Measurements from ENCODE around the gene PTGER1.
A peak's percentile ranks its signal among the peaks of the same experiment; 100 is the strongest.

The PTGER1 gene, protein sequence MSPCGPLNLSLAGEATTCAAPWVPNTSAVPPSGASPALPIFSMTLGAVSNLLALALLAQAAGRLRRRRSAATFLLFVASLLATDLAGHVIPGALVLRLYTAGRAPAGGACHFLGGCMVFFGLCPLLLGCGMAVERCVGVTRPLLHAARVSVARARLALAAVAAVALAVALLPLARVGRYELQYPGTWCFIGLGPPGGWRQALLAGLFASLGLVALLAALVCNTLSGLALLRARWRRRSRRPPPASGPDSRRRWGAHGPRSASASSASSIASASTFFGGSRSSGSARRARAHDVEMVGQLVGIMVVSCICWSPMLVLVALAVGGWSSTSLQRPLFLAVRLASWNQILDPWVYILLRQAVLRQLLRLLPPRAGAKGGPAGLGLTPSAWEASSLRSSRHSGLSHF

DNA sequence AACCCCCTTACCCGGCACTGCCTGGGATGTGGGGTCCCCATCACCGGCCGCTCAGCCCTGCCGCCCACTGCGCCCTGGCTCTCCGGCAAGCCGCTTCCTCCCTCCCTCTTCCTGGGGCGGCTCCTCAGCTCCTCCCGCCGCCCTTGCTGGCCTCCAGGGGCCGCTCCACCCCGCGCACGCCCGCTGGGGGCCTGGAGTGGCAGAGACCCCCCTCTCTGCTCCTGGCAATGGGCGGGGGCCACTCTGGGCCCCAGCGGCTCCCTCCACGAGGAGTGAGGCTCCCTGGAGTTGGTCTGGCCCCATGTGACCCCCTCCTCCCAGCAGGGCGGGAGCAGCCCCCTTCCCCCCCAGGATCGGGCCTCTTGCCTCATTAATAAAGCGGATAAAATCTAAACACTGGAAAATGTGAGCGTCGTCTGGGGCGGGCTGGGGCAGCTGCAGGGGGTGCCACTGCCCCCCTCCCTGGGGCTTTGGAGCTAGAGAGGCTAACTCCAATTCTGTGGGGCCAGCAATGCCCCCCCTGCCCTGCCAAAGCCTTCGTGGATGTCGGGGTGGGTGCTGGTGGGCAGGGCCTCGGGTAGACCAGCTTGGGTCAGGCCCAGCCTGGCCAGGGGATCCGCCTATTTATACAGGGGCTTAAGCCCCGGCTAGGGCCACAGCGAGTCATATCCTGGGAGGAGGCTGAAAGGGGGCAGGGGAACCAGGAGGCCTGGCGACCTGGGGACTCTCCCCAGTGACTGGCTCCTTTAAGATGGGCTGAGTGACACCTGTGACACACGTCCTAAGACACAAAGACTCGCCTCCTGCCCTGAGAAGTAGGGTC lies at the start of gene PTGER1:
TSS of gene PTGER1 (minus strand) at position 104 of the 823 bp plus-strand sequence. CDS start 1,034 bp downstream, outside the sequence.
- no peaks in the 10 kb centered on the region for H3K9me3 ChIP-seq (ENCODE audit: control insufficient read depth, insufficient read depth, low read length)
- no peaks in the 10 kb centered on the region for H3F3A ChIP-seq (ENCODE audit: control insufficient read depth, insufficient read depth)
- H3K27ac ChIP-seq (ENCODE audit: low read depth, low read length) = no peak within 1 kb of the TSS
- H3K9me2 ChIP-seq (replicated peaks; ENCODE audit: control insufficient read depth, low read length) = no peaks in the 10 kb centered on the region
- peaks cover 26% of the 10 kb centered on the region for H3K4me1 ChIP-seq (ENCODE audit: control insufficient read depth, low read length)
- TF ChIP-seq, protein P1, sequence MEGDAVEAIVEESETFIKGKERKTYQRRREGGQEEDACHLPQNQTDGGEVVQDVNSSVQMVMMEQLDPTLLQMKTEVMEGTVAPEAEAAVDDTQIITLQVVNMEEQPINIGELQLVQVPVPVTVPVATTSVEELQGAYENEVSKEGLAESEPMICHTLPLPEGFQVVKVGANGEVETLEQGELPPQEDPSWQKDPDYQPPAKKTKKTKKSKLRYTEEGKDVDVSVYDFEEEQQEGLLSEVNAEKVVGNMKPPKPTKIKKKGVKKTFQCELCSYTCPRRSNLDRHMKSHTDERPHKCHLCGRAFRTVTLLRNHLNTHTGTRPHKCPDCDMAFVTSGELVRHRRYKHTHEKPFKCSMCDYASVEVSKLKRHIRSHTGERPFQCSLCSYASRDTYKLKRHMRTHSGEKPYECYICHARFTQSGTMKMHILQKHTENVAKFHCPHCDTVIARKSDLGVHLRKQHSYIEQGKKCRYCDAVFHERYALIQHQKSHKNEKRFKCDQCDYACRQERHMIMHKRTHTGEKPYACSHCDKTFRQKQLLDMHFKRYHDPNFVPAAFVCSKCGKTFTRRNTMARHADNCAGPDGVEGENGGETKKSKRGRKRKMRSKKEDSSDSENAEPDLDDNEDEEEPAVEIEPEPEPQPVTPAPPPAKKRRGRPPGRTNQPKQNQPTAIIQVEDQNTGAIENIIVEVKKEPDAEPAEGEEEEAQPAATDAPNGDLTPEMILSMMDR (IDR thresholded peaks at IDR 0.05; ENCODE audit: low read depth, low read length, poor library complexity, severe bottlenecking) = peak; percentile 52
- TF ChIP-seq EZH2phosphoT487 (IDR thresholded peaks at IDR 0.05; ENCODE audit: borderline replicate concordance, low read length) = no peak
- H4K20me1 ChIP-seq (ENCODE audit: control insufficient read depth, insufficient read depth, low read depth, low read length) = no peaks in the 10 kb centered on the region; the same call in 1 of the 2 replicates
- peak within 1 kb of the TSS; percentile 42 for H3K4me2 ChIP-seq (ENCODE audit: low read length)
- H3K36me3 ChIP-seq (ENCODE audit: control insufficient read depth, low read length) = peaks cover 8% of the 10 kb centered on the region
- H3K4me3 ChIP-seq (ENCODE audit: low read length) = peak within 1 kb of the TSS; percentile 22; the same call in 1 of the 2 replicates
- H3K79me2 ChIP-seq (ENCODE audit: control insufficient read depth, low read length) = no peaks in the 10 kb centered on the region
- H3K27me3 ChIP-seq (ENCODE audit: control insufficient read depth, low read length) = peaks cover 8% of the 10 kb centered on the region; the same call in 1 of the 2 replicates

DNA sequence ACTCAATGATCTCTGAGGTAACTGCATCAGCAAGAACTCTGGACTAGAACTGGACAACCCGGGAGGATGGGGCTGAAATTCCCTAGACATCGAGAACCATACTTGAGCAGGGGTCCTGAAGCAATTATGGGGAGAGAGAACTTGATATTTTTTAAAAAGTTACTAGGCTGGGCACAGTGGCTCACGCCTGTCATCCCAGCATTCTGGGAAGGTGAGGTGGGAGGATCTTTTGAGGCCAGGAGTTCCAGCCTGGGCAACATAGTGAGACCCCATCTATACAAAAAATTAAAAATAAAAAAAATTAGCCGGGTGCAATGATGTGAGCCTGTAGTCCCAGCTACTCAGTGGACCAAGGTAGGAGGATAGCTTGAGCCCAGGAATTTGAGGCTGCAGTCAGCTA lies 45.4 kb upstream of the PTGER1 start:
- H3K9me2 ChIP-seq (replicated peaks; ENCODE audit: control insufficient read depth, low read length) = no peaks in the 10 kb centered on the region
- no peak overlapping the region for H3K4me3 ChIP-seq (ENCODE audit: low read length)
- H3K27ac ChIP-seq (ENCODE audit: low read depth, low read length) = no peak overlapping the region
- H3K4me2 ChIP-seq (ENCODE audit: low read length) = no peak overlapping the region
- H3F3A ChIP-seq (ENCODE audit: control insufficient read depth, insufficient read depth) = peaks cover 15% of the 10 kb centered on the region
- TF ChIP-seq, protein P1 (IDR thresholded peaks at IDR 0.05; ENCODE audit: low read depth, low read length, poor library complexity, severe bottlenecking) = no peak
- no peak for TF ChIP-seq EZH2phosphoT487 (IDR thresholded peaks at IDR 0.05; ENCODE audit: borderline replicate concordance, low read length)
- peaks cover 24% of the 10 kb centered on the region for H3K36me3 ChIP-seq (ENCODE audit: control insufficient read depth, low read length)
- no peaks in the 10 kb centered on the region for H3K27me3 ChIP-seq (ENCODE audit: control insufficient read depth, low read length)
- peaks cover 20% of the 10 kb centered on the region for H4K20me1 ChIP-seq (ENCODE audit: control insufficient read depth, insufficient read depth, low read depth, low read length)
- H3K9me3 ChIP-seq (ENCODE audit: control insufficient read depth, insufficient read depth, low read length) = no peaks in the 10 kb centered on the region
- H3K79me2 ChIP-seq (ENCODE audit: control insufficient read depth, low read length) = peaks cover 27% of the 10 kb centered on the region
- peaks cover 55% of the 10 kb centered on the region for H3K4me1 ChIP-seq (ENCODE audit: control insufficient read depth, low read length)

DNA sequence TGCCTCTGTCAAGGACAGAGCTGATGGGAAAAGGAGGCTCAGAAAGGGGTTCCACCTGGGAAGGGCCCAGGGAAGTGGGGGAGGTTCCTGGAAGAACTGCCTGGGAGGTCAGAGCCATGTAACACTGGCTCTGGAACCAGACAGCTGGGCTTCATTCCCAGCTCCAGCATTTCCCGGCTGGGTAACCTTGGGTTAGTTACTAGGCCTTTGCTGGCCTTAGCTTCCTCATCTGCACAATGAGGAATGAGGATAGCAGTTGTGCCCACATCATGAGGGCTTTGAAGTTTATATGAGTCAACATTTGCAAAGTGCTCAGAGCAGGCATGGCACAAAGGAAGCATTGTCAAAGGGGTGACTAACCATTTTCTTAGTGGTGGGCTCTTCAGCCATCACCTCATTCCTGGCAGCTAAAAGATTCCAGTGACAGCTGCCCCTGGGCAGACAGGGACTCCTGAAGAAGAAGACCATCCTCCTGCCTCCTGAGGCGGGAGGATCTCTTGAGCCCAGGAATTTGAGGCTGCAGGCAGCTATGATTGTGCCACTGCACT lies 44.8 kb upstream of the PTGER1 start:
- Histone ChIP-seq H3K79me2 (ENCODE audit: control insufficient read depth, low read length) (peaks cover 31% of the 10 kb centered on the region), H3K4me3 (ENCODE audit: low read length) (no peak overlapping the region), H3K4me1 (ENCODE audit: control insufficient read depth, low read length) (peaks cover 60% of the 10 kb centered on the region), H3K36me3 (ENCODE audit: control insufficient read depth, low read length) (peaks cover 30% of the 10 kb centered on the region), H4K20me1 (ENCODE audit: control insufficient read depth, insufficient read depth, low read depth, low read length) (peaks cover 24% of the 10 kb centered on the region), H3K27me3 (ENCODE audit: control insufficient read depth, low read length) (no peaks in the 10 kb centered on the region), H3F3A (ENCODE audit: control insufficient read depth, insufficient read depth) (peaks cover 11% of the 10 kb centered on the region), H3K27ac (ENCODE audit: low read depth, low read length) (0 out of 2 replicates have a peak overlapping the region, but pooled peaks have one; percentile 7), H3K9me2 (replicated peaks; ENCODE audit: control insufficient read depth, low read length) (no peaks in the 10 kb centered on the region), H3K4me2 (ENCODE audit: low read length) (no peak overlapping the region), H3K9me3 (ENCODE audit: control insufficient read depth, insufficient read depth, low read length) (no peaks in the 10 kb centered on the region)
- TF ChIP-seq, protein P1 (IDR thresholded peaks at IDR 0.05; ENCODE audit: low read depth, low read length, poor library complexity, severe bottlenecking) = no peak
- TF ChIP-seq EZH2phosphoT487 (IDR thresholded peaks at IDR 0.05; ENCODE audit: borderline replicate concordance, low read length) = no peak
